HepG2 (cell line): ENCODE results near the gene CNPY1. TPM values are rescaled to one million over a fixed set of nuclear protein-coding genes. Genes with fewer than 3 reads are reported as not detected.

Source experiments
- AGO1 ChIP-seq: fragments of 200-400 bp; formaldehyde crosslinking; IDR thresholded peaks from 2 replicates; pipeline ENCODE4 v1.6.1; 2017; ENCODE audit warnings: mild to moderate bottlenecking, low read depth, low read length, moderate library complexity; ENCODE audit not compliant: poor library complexity, severe bottlenecking
- GATAD1 ChIP-seq: IDR thresholded peaks from 2 replicates; pipeline ENCODE4 v1.6.1; 2016; ENCODE audit warnings: missing genetic modification reagents, missing compliant biosample characterization
- KDM3A ChIP-seq: IDR thresholded peaks from 2 replicates; pipeline ENCODE4 v1.6.1; 2018; ENCODE audit warnings: low read depth, missing compliant biosample characterization
- MEF2D ChIP-seq: sonication (generic); formaldehyde crosslinking; IDR thresholded peaks from 2 replicates; pipeline ENCODE4 v1.5.1; 2020; ENCODE audit warnings: mild to moderate bottlenecking, missing genetic modification reagents
- PAWR ChIP-seq: sonication (generic); formaldehyde crosslinking; IDR thresholded peaks from 2 replicates; pipeline ENCODE4 v1.4.0; 2020; ENCODE audit warnings: missing genetic modification reagents, mild to moderate bottlenecking, borderline replicate concordance
- PHF5A ChIP-seq: IDR thresholded peaks from one replicate; pipeline ENCODE4 v1.6.1; 2018; ENCODE audit warnings: low read depth, missing genetic modification reagents; ENCODE audit not compliant: unreplicated experiment
- TBX3 ChIP-seq: fragments of 450-650 bp; IDR thresholded peaks from 2 replicates; pipeline ENCODE4 v1.6.1; 2017; ENCODE audit warnings: antibody characterized with exemption, mild to moderate bottlenecking, inconsistent platforms, borderline replicate concordance
- TEAD3 ChIP-seq: optimal IDR thresholded peaks from 2 replicates; pipeline ENCODE3; 2016; ENCODE audit warnings: borderline replicate concordance
- YEATS4 ChIP-seq: sonication (generic); formaldehyde crosslinking; IDR thresholded peaks from 2 replicates; pipeline ENCODE4 v1.4.0; 2020; ENCODE audit warnings: missing genetic modification reagents, borderline replicate concordance
- ZNF121 ChIP-seq: sonication (generic); formaldehyde crosslinking; IDR thresholded peaks from 2 replicates; pipeline ENCODE4 v1.5.0; 2020; ENCODE audit warnings: mild to moderate bottlenecking, missing genetic modification reagents
- ZNF343 ChIP-seq: sonication (generic); formaldehyde crosslinking; IDR thresholded peaks from 2 replicates; pipeline ENCODE4 v1.4.0; 2020; ENCODE audit warnings: mild to moderate bottlenecking, missing genetic modification reagents
- ZNF451 ChIP-seq: sonication (generic); formaldehyde crosslinking; IDR thresholded peaks from 2 replicates; pipeline ENCODE4 v1.5.0; 2020; ENCODE audit warnings: mild to moderate bottlenecking, missing genetic modification reagents
- ZNF569 ChIP-seq: sonication (generic); formaldehyde crosslinking; IDR thresholded peaks from 2 replicates; pipeline ENCODE4 v1.5.0; 2020; ENCODE audit warnings: mild to moderate bottlenecking, missing genetic modification reagents, moderate library complexity, borderline replicate concordance
- ZNF572 ChIP-seq: sonication (generic); formaldehyde crosslinking; IDR thresholded peaks from 2 replicates; pipeline ENCODE4 v1.5.1; 2020; ENCODE audit warnings: mild to moderate bottlenecking, missing genetic modification reagents
- ZNF879 ChIP-seq: sonication (generic); formaldehyde crosslinking; IDR thresholded peaks from 2 replicates; pipeline ENCODE4 v1.8.1; 2023; ENCODE audit warnings: missing genetic modification reagents
- polyA plus RNA-seq, 8 experiments: library from polyadenylated mRNA; depleted of rRNA in 3 of 8; stranded (reverse) in 7 of 8; unstranded in 1 of 8; fragments of >200 nt; fragmentation: Illumina TruSeq in 4 of 8; extraction: Trizol in 4 of 8; gene quantifications; 2 replicates each; pipeline versions ENCODE4 v1.2.1 to v1.2.3, GENCODE V29; 2011 to 2016; ENCODE audit warnings: low read depth in 4 of 8, missing spikeins in 1 of 8, mixed read lengths in 1 of 8; ENCODE audit not compliant: insufficient read depth in 1 of 8
- total RNA-seq, 5 experiments: library from RNA; depleted of rRNA; stranded (reverse); fragments of >200 nt; fragmentation: Illumina TruSeq; extraction: Trizol; gene quantifications; 2 replicates each; pipeline ENCODE4 v1.2.3, GENCODE V29; 2016; ENCODE audit warnings: low read depth in 1 of 5
- TF ChIP-seq, protein P1 (sequence below): sonication (generic); formaldehyde crosslinking; IDR thresholded peaks from 2 replicates; pipeline ENCODE4 v1.8.1; 2022; ENCODE audit warnings: low read depth, mild to moderate bottlenecking, missing genetic modification reagents
- TF ChIP-seq, protein P2 (sequence below): IDR thresholded peaks from 2 replicates; pipeline ENCODE4 v1.6.1; 2016; ENCODE audit warnings: mild to moderate bottlenecking
- TF ChIP-seq, protein P3 (sequence below): IDR thresholded peaks from 2 replicates; pipeline ENCODE4 v1.6.1; 2016; ENCODE audit warnings: missing genetic modification reagents, missing compliant biosample characterization
- TF ChIP-seq, protein P4 (sequence below): sonication (generic); formaldehyde crosslinking; IDR thresholded peaks from 2 replicates; pipeline ENCODE4 v1.5.0; 2020; ENCODE audit warnings: mild to moderate bottlenecking, missing genetic modification reagents
- TF ChIP-seq, protein P5 (sequence below): sonication (generic); formaldehyde crosslinking; IDR thresholded peaks from 2 replicates; pipeline ENCODE4 v1.8.1; 2023; ENCODE audit warnings: mild to moderate bottlenecking, inconsistent platforms, moderate library complexity, missing genetic modification reagents, borderline replicate concordance

The CNPY1 gene
- total and polyA plus RNA-seq, 2 of the 13 experiments (the other 11 are each of a cell fraction or from before 2014, with no cell fraction given): not detected

DNA sequence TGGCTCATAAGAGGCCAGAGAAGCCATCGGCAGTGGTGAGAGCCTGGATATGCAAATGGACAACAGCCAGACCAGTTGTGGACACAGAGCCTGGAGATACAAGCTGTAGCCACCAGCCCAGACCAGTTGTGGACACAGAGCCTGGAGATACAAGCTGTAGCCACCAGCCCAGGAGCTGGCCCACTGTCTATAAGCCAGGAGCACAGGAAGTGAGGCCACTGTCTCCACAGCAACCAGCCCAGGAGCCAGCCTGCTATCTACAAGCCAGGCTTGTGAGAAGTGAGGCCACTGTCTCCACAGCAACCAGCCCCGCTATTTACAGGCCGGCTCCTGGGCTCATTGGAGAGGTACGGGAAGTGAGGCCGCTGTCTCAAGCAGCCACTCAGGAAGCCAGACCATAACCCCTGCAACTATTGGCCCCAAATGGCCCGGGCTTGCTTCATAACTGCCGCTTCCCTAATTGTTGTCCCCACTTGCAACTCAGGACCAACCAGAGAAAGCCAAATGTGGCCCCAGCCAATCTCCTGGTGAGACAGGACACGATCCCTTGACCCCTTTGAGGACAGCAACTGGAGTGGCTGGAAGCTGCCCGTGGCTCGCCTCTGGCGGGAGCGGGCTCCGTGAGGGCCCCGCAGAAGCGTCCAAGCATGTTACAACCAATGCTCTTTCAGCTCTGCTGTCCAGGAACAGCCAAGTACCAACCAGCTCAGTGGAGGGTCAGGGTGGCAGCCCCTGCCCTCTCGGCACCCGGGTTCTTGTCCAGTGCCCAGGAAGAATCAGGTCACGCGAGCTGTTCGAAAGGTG is 44.1 kb upstream of the CNPY1 start (continued):
- no peak for TF ChIP-seq KDM3A (CRISPR knock-in tag)
- TF ChIP-seq ZNF451 (CRISPR knock-in tag): no peak
- TF ChIP-seq ZNF121 (CRISPR knock-in tag): no peak
- TF ChIP-seq PAWR (CRISPR knock-in tag): no peak
- no peak for TF ChIP-seq GATAD1 (CRISPR knock-in tag)
- TF ChIP-seq, protein P1, sequence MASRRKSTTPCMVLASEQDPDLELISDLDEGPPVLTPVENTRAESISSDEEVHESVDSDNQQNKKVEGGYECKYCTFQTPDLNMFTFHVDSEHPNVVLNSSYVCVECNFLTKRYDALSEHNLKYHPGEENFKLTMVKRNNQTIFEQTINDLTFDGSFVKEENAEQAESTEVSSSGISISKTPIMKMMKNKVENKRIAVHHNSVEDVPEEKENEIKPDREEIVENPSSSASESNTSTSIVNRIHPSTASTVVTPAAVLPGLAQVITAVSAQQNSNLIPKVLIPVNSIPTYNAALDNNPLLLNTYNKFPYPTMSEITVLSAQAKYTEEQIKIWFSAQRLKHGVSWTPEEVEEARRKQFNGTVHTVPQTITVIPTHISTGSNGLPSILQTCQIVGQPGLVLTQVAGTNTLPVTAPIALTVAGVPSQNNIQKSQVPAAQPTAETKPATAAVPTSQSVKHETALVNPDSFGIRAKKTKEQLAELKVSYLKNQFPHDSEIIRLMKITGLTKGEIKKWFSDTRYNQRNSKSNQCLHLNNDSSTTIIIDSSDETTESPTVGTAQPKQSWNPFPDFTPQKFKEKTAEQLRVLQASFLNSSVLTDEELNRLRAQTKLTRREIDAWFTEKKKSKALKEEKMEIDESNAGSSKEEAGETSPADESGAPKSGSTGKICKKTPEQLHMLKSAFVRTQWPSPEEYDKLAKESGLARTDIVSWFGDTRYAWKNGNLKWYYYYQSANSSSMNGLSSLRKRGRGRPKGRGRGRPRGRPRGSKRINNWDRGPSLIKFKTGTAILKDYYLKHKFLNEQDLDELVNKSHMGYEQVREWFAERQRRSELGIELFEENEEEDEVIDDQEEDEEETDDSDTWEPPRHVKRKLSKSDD: no peak
- TF ChIP-seq TBX3: no peak
- peak; percentile 25 for TF ChIP-seq TEAD3
- TF ChIP-seq, protein P2, sequence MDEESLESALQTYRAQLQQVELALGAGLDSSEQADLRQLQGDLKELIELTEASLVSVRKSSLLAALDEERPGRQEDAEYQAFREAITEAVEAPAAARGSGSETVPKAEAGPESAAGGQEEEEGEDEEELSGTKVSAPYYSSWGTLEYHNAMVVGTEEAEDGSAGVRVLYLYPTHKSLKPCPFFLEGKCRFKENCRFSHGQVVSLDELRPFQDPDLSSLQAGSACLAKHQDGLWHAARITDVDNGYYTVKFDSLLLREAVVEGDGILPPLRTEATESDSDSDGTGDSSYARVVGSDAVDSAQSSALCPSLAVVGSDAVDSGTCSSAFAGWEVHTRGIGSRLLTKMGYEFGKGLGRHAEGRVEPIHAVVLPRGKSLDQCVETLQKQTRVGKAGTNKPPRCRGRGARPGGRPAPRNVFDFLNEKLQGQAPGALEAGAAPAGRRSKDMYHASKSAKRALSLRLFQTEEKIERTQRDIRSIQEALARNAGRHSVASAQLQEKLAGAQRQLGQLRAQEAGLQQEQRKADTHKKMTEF (CRISPR knock-in tag): peak; percentile 16; the same call in 1 of the 2 replicates
- peak; percentile 52 for TF ChIP-seq PHF5A (CRISPR knock-in tag)
- TF ChIP-seq, protein P3, sequence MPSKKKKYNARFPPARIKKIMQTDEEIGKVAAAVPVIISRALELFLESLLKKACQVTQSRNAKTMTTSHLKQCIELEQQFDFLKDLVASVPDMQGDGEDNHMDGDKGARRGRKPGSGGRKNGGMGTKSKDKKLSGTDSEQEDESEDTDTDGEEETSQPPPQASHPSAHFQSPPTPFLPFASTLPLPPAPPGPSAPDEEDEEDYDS (CRISPR knock-in tag): no peak; the same call in 1 of the 2 replicates
- TF ChIP-seq, protein P4, sequence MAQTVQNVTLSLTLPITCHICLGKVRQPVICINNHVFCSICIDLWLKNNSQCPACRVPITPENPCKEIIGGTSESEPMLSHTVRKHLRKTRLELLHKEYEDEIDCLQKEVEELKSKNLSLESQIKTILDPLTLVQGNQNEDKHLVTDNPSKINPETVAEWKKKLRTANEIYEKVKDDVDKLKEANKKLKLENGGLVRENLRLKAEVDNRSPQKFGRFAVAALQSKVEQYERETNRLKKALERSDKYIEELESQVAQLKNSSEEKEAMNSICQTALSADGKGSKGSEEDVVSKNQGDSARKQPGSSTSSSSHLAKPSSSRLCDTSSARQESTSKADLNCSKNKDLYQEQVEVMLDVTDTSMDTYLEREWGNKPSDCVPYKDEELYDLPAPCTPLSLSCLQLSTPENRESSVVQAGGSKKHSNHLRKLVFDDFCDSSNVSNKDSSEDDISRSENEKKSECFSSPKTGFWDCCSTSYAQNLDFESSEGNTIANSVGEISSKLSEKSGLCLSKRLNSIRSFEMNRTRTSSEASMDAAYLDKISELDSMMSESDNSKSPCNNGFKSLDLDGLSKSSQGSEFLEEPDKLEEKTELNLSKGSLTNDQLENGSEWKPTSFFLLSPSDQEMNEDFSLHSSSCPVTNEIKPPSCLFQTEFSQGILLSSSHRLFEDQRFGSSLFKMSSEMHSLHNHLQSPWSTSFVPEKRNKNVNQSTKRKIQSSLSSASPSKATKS (CRISPR knock-in tag): no peak
- TF ChIP-seq MEF2D (CRISPR knock-in tag): no peak
- TF ChIP-seq ZNF879 (CRISPR knock-in tag): no peak
- TF ChIP-seq, protein P5, sequence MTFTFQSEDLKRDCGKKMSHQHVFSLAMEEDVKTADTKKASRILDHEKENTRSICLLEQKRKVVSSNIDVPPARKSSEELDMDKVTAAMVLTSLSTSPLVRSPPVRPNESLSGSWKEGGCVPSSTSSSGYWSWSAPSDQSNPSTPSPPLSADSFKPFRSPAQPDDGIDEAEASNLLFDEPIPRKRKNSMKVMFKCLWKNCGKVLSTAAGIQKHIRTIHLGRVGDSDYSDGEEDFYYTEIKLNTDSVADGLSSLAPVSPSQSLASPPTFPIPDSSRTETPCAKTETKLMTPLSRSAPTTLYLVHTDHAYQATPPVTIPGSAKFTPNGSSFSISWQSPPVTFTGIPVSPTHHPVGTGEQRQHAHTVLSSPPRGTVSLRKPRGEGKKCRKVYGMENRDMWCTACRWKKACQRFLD: peak; percentile 30; the same call in 1 of the 2 replicates
- TF ChIP-seq AGO1: no peak
- no peak for TF ChIP-seq ZNF572 (CRISPR knock-in tag)
- TF ChIP-seq YEATS4 (CRISPR knock-in tag): no peak
- peak; percentile 56; the same call in 1 of the 2 replicates for TF ChIP-seq ZNF343 (CRISPR knock-in tag)
- no peak for TF ChIP-seq ZNF569
